Aorta (tissue), 5 donors: ENCODE results near the gene C1QL3. TPM values are rescaled to one million over a fixed set of nuclear protein-coding genes. Genes with fewer than 3 reads are reported as not detected.

ENCODE experiments used
- ATAC-seq: fragments of 200-7000 bp; cut with Tn5 transposase; one replicate; pipeline ENCODE4 v1.9.1; 2022; ENCODE audit warnings: moderate library complexity; ENCODE audit not compliant: low FRiP score
- DNase-seq, 2 donors: peaks; one replicate each; pipeline ENCODE4 v3.0.0-alpha.2; 2020
- H3K27ac ChIP-seq, 2 donors: one replicate each; pipeline ENCODE4 v1.5.1; 2013; ENCODE audit warnings: low read length in 2 of 2, mild to moderate bottlenecking in 2 of 2, moderate library complexity in 2 of 2, control low read depth in 1 of 2, inconsistent platforms in 1 of 2, low read depth in 1 of 2
- H3K27me3 ChIP-seq, 2 donors: one replicate each; pipeline ENCODE4 v1.6.1; 2013; ENCODE audit warnings: control low read depth in 1 of 2, low read length in 1 of 2, mild to moderate bottlenecking in 1 of 2, moderate library complexity in 1 of 2; ENCODE audit not compliant: insufficient read depth in 2 of 2, control insufficient read depth in 1 of 2
- H3K36me3 ChIP-seq, 2 donors: one replicate each; pipeline ENCODE4 v1.6.1; 2013; ENCODE audit warnings: control low read depth in 1 of 2, low read length in 1 of 2, mild to moderate bottlenecking in 1 of 2; ENCODE audit not compliant: insufficient read depth in 2 of 2, control insufficient read depth in 1 of 2
- H3K4me1 ChIP-seq, 2 donors: one replicate each; pipeline ENCODE4 v1.6.1; 2013; ENCODE audit warnings: low read length in 2 of 2, control low read depth in 1 of 2, mild to moderate bottlenecking in 1 of 2, moderate library complexity in 1 of 2; ENCODE audit not compliant: insufficient read depth in 2 of 2, control insufficient read depth in 1 of 2
- H3K4me3 ChIP-seq, 2 donors: one replicate each; pipeline ENCODE4 v1.5.1; 2013; ENCODE audit warnings: low read length in 2 of 2, control low read depth in 1 of 2, mild to moderate bottlenecking in 1 of 2
- H3K9me3 ChIP-seq: one replicate; pipeline ENCODE4 v1.6.1; 2013; ENCODE audit warnings: mild to moderate bottlenecking, low read length; ENCODE audit not compliant: control insufficient read depth
- WGBS, 2 donors: extraction: QIAGEN DNeasy Blood & Tissue Kit; methylation state at CpG; one replicate each; pipeline ENCODE4 v1.1.7; 2013; 5-methylcytosine and 5-hydroxymethylcytosine counted together
- intact Hi-C, 2 donors: fragments of 100-400 bp; cut with DNase I; formaldehyde crosslinking; loops; one replicate each; pipeline versions ENCODE4 v1.14.2 to v1.15.0; 2022
- polyA plus RNA-seq, 2 donors: library from polyadenylated mRNA; stranded (reverse); fragments of 200-250 nt; gene quantifications; one replicate each; pipeline ENCODE4 v1.2.3, GENCODE V29; 2013
- total RNA-seq, 2 donors: library from RNA; stranded (reverse); fragmentation: NEBNext Ultra II Directional; extraction: Animal tissue kit (Norgen Biotek cat#: 25700); gene quantifications; one replicate each; pipeline ENCODE4 v1.2.1, GENCODE V29; 2021
- donor health status: healthy with polysubstance abuse.
- donor health status: Bipolar disorder and iron deficiency.
- donor health status: DM: no; HTN: no; CAD: no.
- donor health status: DM: no; HTN: no; CAD: no.
- donor health status: DM: yes; HTN: yes; CAD: no.

C1QL3 gene
- total and polyA plus RNA-seq, 4 donors, result 0.15 TPM; not detected in 3

GRCh38 chr10:16481052-16481728 is 40.5 kb downstream of the C1QL3 start:
- Histone ChIP-seq H3K27me3 (no peaks in the 10 kb centered on the region), H3K4me3 (no peak overlapping the region), H3K4me1 (no peaks in the 10 kb centered on the region), H3K36me3 (no peaks in the 10 kb centered on the region), H3K27ac (no peak overlapping the region), H3K9me3 (no peaks in the 10 kb centered on the region)
- ATAC-seq (no peak), DNase-seq (no peak)
- 49 to 56% methylated on average over 5 of the region's 5 CpGs for WGBS, 2 donors
- intact Hi-C loops, result no loop called here

- 88 to 92% methylated on average over 4 of the region's 4 CpGs for WGBS, 2 donors
- ATAC-seq, result no peak
- H3K27ac ChIP-seq, result no peak overlapping the region
Observed at GRCh38 chr10:16478801-16479200, 42.9 kb downstream of the C1QL3 start.

GRCh38 chr10:16477757-16478156 is 43.9 kb downstream of the C1QL3 start:
- H3K4me3 ChIP-seq, result no peak overlapping the region
- no peaks in the 10 kb centered on the region for H3K27me3 ChIP-seq
- H3K9me3 ChIP-seq, result no peaks in the 10 kb centered on the region
- H3K36me3 ChIP-seq, result no peaks in the 10 kb centered on the region
- H3K4me1 ChIP-seq, result no peaks in the 10 kb centered on the region
- H3K27ac ChIP-seq, result no peak overlapping the region
- intact Hi-C loops, result no loop called here
- ATAC-seq (no peak), DNase-seq (no peak)
- WGBS, 2 donors, result 63 to 67% methylated on average over 1 of the region's 1 CpG

More at GRCh38 chr10:16478801-16479200, 42.9 kb downstream of the C1QL3 start:
- Histone ChIP-seq H3K27me3 (no peaks in the 10 kb centered on the region), H3K36me3 (no peaks in the 10 kb centered on the region), H3K4me3 (no peak overlapping the region), H3K9me3 (no peaks in the 10 kb centered on the region), H3K4me1 (no peaks in the 10 kb centered on the region)
- intact Hi-C loops, result no loop called here
- no peak for DNase-seq

- H3K4me1 ChIP-seq, result no peaks in the 10 kb centered on the region
- ATAC-seq (no peak), DNase-seq (no peak)
- WGBS, 2 donors, result 86 to 91% methylated on average over 3 of the region's 3 CpGs
- no peaks in the 10 kb centered on the region for H3K9me3 ChIP-seq
- no peaks in the 10 kb centered on the region for H3K27me3 ChIP-seq
- no peak overlapping the region for H3K27ac ChIP-seq
- no peaks in the 10 kb centered on the region for H3K36me3 ChIP-seq
- intact Hi-C loops, result no loop called here
- H3K4me3 ChIP-seq, result no peak overlapping the region
Observed at GRCh38 chr10:16472828-16473227, 48.9 kb downstream of the C1QL3 start.

GRCh38 chr10:16470747-16471146 is 50.9 kb downstream of the C1QL3 start:
- H3K9me3 ChIP-seq, result no peaks in the 10 kb centered on the region
- no peak for DNase-seq
- H3K27me3 ChIP-seq, result no peaks in the 10 kb centered on the region
- no peaks in the 10 kb centered on the region for H3K36me3 ChIP-seq
- H3K27ac ChIP-seq, result no peak overlapping the region
- intact Hi-C loops, result no loop called here
- H3K4me1 ChIP-seq, result no peaks in the 10 kb centered on the region
- ATAC-seq, result no peak
- 83 to 88% methylated on average over 5 of the region's 5 CpGs for WGBS, 2 donors
- H3K4me3 ChIP-seq, result no peak overlapping the region

GRCh38 chr10:16466001-16466400 is 55.7 kb downstream of the C1QL3 start:
- intact Hi-C loops, result no loop called here
- H3K4me3 ChIP-seq, result no peak overlapping the region
- no peak overlapping the region for H3K27ac ChIP-seq
- no peaks in the 10 kb centered on the region for H3K9me3 ChIP-seq
- H3K4me1 ChIP-seq, result no peaks in the 10 kb centered on the region
- WGBS, 2 donors, result 90 to 97% methylated on average over 1 of the region's 1 CpG
- H3K27me3 ChIP-seq, result no peaks in the 10 kb centered on the region
- no peak for ATAC-seq
- H3K36me3 ChIP-seq, result no peaks in the 10 kb centered on the region
- no peak for DNase-seq

Other genes starting within 250 kb of the C1QL3 start
- gene PTER, start 84.9 kb downstream of the C1QL3 start, total RNA-seq, result 10 to 100 TPM in 1 of 2 donors, 1 to 10 TPM in 1; 6.7 to 11.6 TPM
- 1 to 10 TPM; 3.0 to 6.4 TPM for gene PTER, start 84.9 kb downstream of the C1QL3 start, polyA plus RNA-seq